Heart left ventricle (tissue), 16 donors: ENCODE measurements around the gene FYB2. TPM values are rescaled to one million over a fixed set of nuclear protein-coding genes. Genes with fewer than 3 reads are reported as not detected.

Experiments
- ATAC-seq, 4 donors: fragments of 200-7000 bp; cut with Tn5 transposase; one replicate each; pipeline ENCODE4 v1.9.1; 2020 to 2022; ENCODE audit warnings: moderate library complexity in 4 of 4, mild to moderate bottlenecking in 3 of 4, moderate number of reproducible peaks in 1 of 4
- DNase-seq, 5 donors: peaks; one replicate each; pipeline ENCODE4 v3.0.0-alpha.2; 2020
- H3K27ac ChIP-seq, 12 donors: fragments of 200-600 bp; sonication (generic) in 4 of 12; one replicate each; pipeline versions ENCODE4 v1.5.0 to v1.8.0; 2016 to 2022; ENCODE audit warnings: mild to moderate bottlenecking in 2 of 12
- H3K27me3 ChIP-seq, 9 donors: fragments of 200-600 bp; sonication (generic) in 2 of 9; one replicate each; pipeline versions ENCODE4 v1.5.1 to v1.8.0; 2016 to 2022; ENCODE audit warnings: mild to moderate bottlenecking in 3 of 9
- H3K36me3 ChIP-seq, 9 donors: fragments of 200-600 bp; sonication (generic) in 2 of 9; one replicate each; pipeline versions ENCODE4 v1.5.0 to v1.8.0; 2018 to 2022; ENCODE audit warnings: mild to moderate bottlenecking in 2 of 9
- H3K4me1 ChIP-seq, 12 donors: fragments of 200-600 bp; sonication (generic) in 4 of 12; one replicate each; pipeline versions ENCODE4 v1.5.0 to v1.8.0; 2016 to 2022; ENCODE audit warnings: mild to moderate bottlenecking in 3 of 12
- H3K4me3 ChIP-seq, 12 donors: fragments of 200-600 bp; sonication (generic) in 4 of 12; one replicate each; pipeline versions ENCODE4 v1.5.0 to v1.8.0; 2017 to 2022; ENCODE audit warnings: mild to moderate bottlenecking in 9 of 12, moderate library complexity in 4 of 12
- H3K9me3 ChIP-seq, 12 donors: fragments of 200-600 bp; sonication (generic) in 4 of 12; one replicate each; pipeline versions ENCODE4 v1.5.0 to v1.8.0; 2016 to 2022; ENCODE audit warnings: mild to moderate bottlenecking in 1 of 12
- POLR2A ChIP-seq, 2 donors: fragments of 450-650 bp; IDR thresholded peaks; one replicate each; pipeline ENCODE4 v1.6.1; 2017; ENCODE audit warnings: antibody characterized with exemption in 2 of 2, mild to moderate bottlenecking in 2 of 2, moderate library complexity in 2 of 2
- WGBS, 4 donors: extraction: QIAGEN DNeasy Blood & Tissue Kit in 2 of 4; methylation state at CpG; one replicate each; pipeline versions ENCODE4 v1.1.5 to v1.1.7; 2013 to 2018; 5-methylcytosine and 5-hydroxymethylcytosine counted together
- intact Hi-C, 10 donors: fragments of 100-400 bp; cut with DNase I; formaldehyde crosslinking; loops; one replicate each; pipeline versions ENCODE4 v1.11.1 to v1.14.2; 2022
- polyA plus RNA-seq, 2 donors: library from polyadenylated mRNA; stranded (reverse); fragments of 200-250 nt; gene quantifications; one replicate each; pipeline ENCODE4 v1.2.3, GENCODE V29; 2013
- total RNA-seq, 9 donors: library from RNA; depleted of rRNA in 2 of 9; stranded (reverse); fragments of >200 nt in 2 of 9; fragmentation: NEBNext Ultra II Directional in 3 of 9; extraction: Animal tissue kit (Norgen Biotek cat#: 25700) in 3 of 9; gene quantifications; one replicate each; pipeline versions ENCODE4 v1.1.0 to v1.2.4, GENCODE V29; 2016 to 2023
- TF ChIP-seq, protein P1 (sequence below), 12 donors: fragments of 200-600 bp; sonication (generic) in 4 of 12; IDR thresholded peaks; one replicate each; pipeline versions ENCODE4 v1.5.0 to v1.8.0; 2018 to 2022; ENCODE audit warnings: antibody characterized with exemption in 12 of 12, mild to moderate bottlenecking in 5 of 12
- donor health status: ischemic (EF 13 %, LVEDD 7.1; RV severe dilation, severe dysfunction).
- donor health status: healthy with polysubstance abuse.
- donor health status: DM: no; HTN: yes; CAD: no.
- donor health status: DM: no; HTN: no; CAD: no.
- donor health status: ischemic (EF 25% LVEDD 6.9; RV normal size, moderate dysfunction).
- donor health status: ischemic (EF 25% LVEDD 5.7; RV mildly dilated, moderate dysfunction).
- donor health status: healthy.
- donor health status: DM: yes; HTN: yes; CAD: no.
- donor health status: ischemic (EF 35%, LVEDD 5.7; RV mildly dilated, moderate dysfunction).
- donor health status: nonischemic (EF 11% LVEDD 7.7; RV severe dilation, severe dysfunction).
- donor health status: DM: yes; HTN: yes; CAD: no.
- donor health status: PGD.
- donor health status: ischemic (EF 29% LVEDD 5.4; RV normal size, mild dysfunction).
- donor health status: nonischemic (EF 23%, LVEDD 6.1; RV moderate dilation, normal function).

FYB2 gene
- total and polyA plus RNA-seq, 11 donors = 0.15 to 46.3 (median 9.1) TPM

DNA sequence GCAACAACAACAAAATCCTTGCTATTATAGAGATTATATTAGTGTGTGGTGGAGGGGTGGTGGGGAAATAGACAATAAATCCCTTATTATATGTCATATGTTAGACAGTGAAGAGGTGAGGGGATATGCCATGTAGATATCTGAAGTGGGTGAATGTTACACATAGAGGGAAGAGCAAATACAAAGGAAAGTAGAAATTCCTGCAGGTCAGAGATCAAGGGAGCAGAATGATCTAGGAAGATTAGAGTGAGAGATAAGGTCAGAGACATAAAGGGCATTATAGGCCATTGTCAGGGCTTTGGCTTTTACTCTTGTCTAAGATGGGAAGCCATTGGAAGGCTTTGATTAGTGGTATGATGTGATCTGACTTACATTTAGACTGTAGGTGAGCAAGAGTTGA is 135.6 kb downstream of the FYB2 start:
- ATAC-seq = peak in 1 of 4 donors; percentile 27
- Histone ChIP-seq H3K4me1 (peaks cover 0 to 26% (median 7%) of the 10 kb centered on the region in 12 donors), H3K27ac (peak overlapping the region in 3 of 12 donors; percentile 4 to 29 (median 5)), H3K27me3 (no peaks in the 10 kb centered on the region), H3K4me3 (no peak overlapping the region), H3K9me3 (peaks cover 0 to 7% (median 0%) of the 10 kb centered on the region in 12 donors), H3K36me3 (peaks cover 0 to 7% (median 0%) of the 10 kb centered on the region in 9 donors)
- no peak for DNase-seq
- TF ChIP-seq POLR2A (IDR thresholded peaks at IDR 0.05) = no peak
- TF ChIP-seq, protein P1, sequence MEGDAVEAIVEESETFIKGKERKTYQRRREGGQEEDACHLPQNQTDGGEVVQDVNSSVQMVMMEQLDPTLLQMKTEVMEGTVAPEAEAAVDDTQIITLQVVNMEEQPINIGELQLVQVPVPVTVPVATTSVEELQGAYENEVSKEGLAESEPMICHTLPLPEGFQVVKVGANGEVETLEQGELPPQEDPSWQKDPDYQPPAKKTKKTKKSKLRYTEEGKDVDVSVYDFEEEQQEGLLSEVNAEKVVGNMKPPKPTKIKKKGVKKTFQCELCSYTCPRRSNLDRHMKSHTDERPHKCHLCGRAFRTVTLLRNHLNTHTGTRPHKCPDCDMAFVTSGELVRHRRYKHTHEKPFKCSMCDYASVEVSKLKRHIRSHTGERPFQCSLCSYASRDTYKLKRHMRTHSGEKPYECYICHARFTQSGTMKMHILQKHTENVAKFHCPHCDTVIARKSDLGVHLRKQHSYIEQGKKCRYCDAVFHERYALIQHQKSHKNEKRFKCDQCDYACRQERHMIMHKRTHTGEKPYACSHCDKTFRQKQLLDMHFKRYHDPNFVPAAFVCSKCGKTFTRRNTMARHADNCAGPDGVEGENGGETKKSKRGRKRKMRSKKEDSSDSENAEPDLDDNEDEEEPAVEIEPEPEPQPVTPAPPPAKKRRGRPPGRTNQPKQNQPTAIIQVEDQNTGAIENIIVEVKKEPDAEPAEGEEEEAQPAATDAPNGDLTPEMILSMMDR (IDR thresholded peaks at IDR 0.05) = no peak
- intact Hi-C loops = no loop called here

- Histone ChIP-seq H3K4me1 (peaks cover 0 to 29% (median 3%) of the 10 kb centered on the region in 12 donors), H3K36me3 (peaks cover 0 to 7% (median 0%) of the 10 kb centered on the region in 9 donors), H3K4me3 (no peak overlapping the region), H3K27me3 (no peaks in the 10 kb centered on the region), H3K27ac (peak overlapping the region in 4 of 12 donors; percentile 9 to 48 (median 24)), H3K9me3 (no peaks in the 10 kb centered on the region)
- DNase-seq = no peak
- TF ChIP-seq, protein P1 (IDR thresholded peaks at IDR 0.05) = no peak
- intact Hi-C loops = no loop called here
- peak in 1 of 4 donors; percentile 41 for ATAC-seq
- 43 to 93% (median 70%) methylated on average over 2 of the region's 2 CpGs for WGBS, 4 donors
Observed at GRCh38 chr1:56676571-56677035, 142.6 kb downstream of the FYB2 start.

GRCh38 chr1:56675763-56676162 is 143.4 kb downstream of the FYB2 start:
- TF ChIP-seq, protein P1 (IDR thresholded peaks at IDR 0.05) = no peak
- TF ChIP-seq POLR2A (IDR thresholded peaks at IDR 0.05) = no peak
- intact Hi-C loops = no loop called here
- Histone ChIP-seq H3K36me3 (peaks cover 0 to 7% (median 0%) of the 10 kb centered on the region in 9 donors), H3K9me3 (no peaks in the 10 kb centered on the region), H3K4me3 (no peak overlapping the region), H3K4me1 (peaks cover 0 to 31% (median 3%) of the 10 kb centered on the region in 12 donors), H3K27ac (peak overlapping the region in 4 of 12 donors; percentile 12 to 43 (median 28)), H3K27me3 (no peaks in the 10 kb centered on the region)
- ATAC-seq (peak in 2 of 4 donors; percentile 26 to 33), DNase-seq (no peak)

GRCh38 chr1:56672579-56672978 is 146.6 kb downstream of the FYB2 start:
- TF ChIP-seq POLR2A (IDR thresholded peaks at IDR 0.05) = no peak
- TF ChIP-seq, protein P1 (IDR thresholded peaks at IDR 0.05) = no peak
- H3K4me3 ChIP-seq = no peak overlapping the region
- intact Hi-C loops = no loop called here
- H3K36me3 ChIP-seq = no peaks in the 10 kb centered on the region
- H3K9me3 ChIP-seq = no peaks in the 10 kb centered on the region
- H3K27me3 ChIP-seq = no peaks in the 10 kb centered on the region
- DNase-seq = no peak
- H3K4me1 ChIP-seq = peaks cover 0 to 43% (median 3%) of the 10 kb centered on the region in 12 donors
- no peak for ATAC-seq
- peak overlapping the region in 1 of 12 donors; percentile 28 for H3K27ac ChIP-seq
- WGBS, 4 donors = 0 to 74% (median 55%) methylated on average over 1 of the region's 1 CpG
